NCI-H2081 treated with DMSO at 0.1 percent for 48 hours (cell line): ENCODE measurements around the gene GRAP2.

Source experiments
- DNase-seq: peaks from one replicate; lab custom pipeline; 2025; lab: John Stamatoyannopoulos, UW

Gene GRAP2

GRCh38 chr22:39925909-39926679 lies 25.2 kb downstream of the GRAP2 start:
- DNase-seq = no peak

- DNase-seq = no peak
Observed at GRCh38 chr22:39926753-39927152, 25.9 kb downstream of the GRAP2 start.

GRCh38 chr22:39927544-39927943 lies 26.7 kb downstream of the GRAP2 start:
- no peak for DNase-seq

- no peak for DNase-seq
Observed at GRCh38 chr22:39928536-39929520, 27.9 kb downstream of the GRAP2 start.

GRCh38 chr22:39931251-39931650 lies 30.4 kb downstream of the GRAP2 start:
- no peak for DNase-seq

GRCh38 chr22:39932166-39932565 lies 31.3 kb downstream of the GRAP2 start:
- DNase-seq = no peak

- DNase-seq = no peak
Observed at GRCh38 chr22:39932918-39933649, 32.2 kb downstream of the GRAP2 start.

GRCh38 chr22:39933741-39934140 lies 32.9 kb downstream of the GRAP2 start:
- DNase-seq = no peak

GRCh38 chr22:39935116-39935515 lies 34.2 kb downstream of the GRAP2 start:
- no peak for DNase-seq

- no peak for DNase-seq
Observed at GRCh38 chr22:39935612-39936011, 34.7 kb downstream of the GRAP2 start.

GRCh38 chr22:39936523-39937145 lies 35.8 kb downstream of the GRAP2 start:
- DNase-seq = no peak

GRCh38 chr22:39937906-39938305 lies 37.0 kb downstream of the GRAP2 start:
- no peak for DNase-seq

- DNase-seq = no peak
Observed at GRCh38 chr22:39938509-39939111, 37.7 kb downstream of the GRAP2 start.

GRCh38 chr22:39939830-39940229 lies 38.9 kb downstream of the GRAP2 start:
- no peak for DNase-seq

- no peak for DNase-seq
Observed at GRCh38 chr22:39940757-39941305, 39.9 kb downstream of the GRAP2 start.

GRCh38 chr22:39941601-39942000 lies 40.7 kb downstream of the GRAP2 start:
- peak; percentile 68 for DNase-seq

GRCh38 chr22:39942439-39943230 lies 41.8 kb downstream of the GRAP2 start:
- no peak for DNase-seq

- DNase-seq = no peak
Observed at GRCh38 chr22:39943337-39943736, 42.5 kb downstream of the GRAP2 start.

- no peak for DNase-seq
Observed at GRCh38 chr22:39943953-39944872, 43.3 kb downstream of the GRAP2 start.
